CD4-positive, alpha-beta T cell treated with Interferon alpha-2 for 1 hour (primary cell): ENCODE data around the gene IL3.

Experiments
- DNase-seq, 2 donors: peaks; one replicate each; pipeline ENCODE4 v3.0.0-alpha.2; 2020 to 2022

Gene IL3

GRCh38 chr5:132060501-132061161, at the start of gene IL3:
Gene IL3 (plus strand): TSS chr5:132060655. CDS start chr5:132060707, 52 bp downstream.
- no peak for DNase-seq

DNA sequence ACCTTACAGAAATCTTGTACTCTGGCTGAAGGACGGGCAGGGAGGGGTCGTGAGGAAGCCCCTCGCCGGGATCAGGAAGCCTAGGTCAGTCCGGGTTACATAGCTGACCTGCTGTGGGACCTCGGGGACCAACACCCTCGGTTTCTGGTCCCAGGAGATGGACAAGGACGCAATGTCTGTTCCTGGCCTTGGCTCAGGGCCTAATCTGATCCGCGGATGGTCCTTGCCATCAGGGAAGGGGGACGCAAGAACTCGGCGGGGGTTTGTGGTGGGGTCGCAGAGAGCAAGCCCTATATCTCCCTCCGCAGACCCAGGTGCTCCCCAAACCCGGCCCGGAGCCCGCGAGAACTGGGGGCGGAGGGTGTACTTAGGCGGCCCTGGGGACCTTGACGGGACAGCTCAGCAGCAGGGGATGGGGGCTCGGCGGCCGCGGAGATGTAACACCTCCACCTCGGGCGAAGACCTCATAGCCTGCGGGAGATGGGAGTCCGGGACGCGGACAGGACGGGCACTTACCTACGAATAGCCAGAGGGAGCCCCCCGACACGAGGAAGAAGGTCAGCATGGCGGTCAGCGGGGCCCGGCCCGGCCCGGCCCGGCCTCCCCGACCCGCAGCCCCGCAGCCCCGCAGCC, 49.4 kb upstream of the IL3 start:
- DNase-seq: no peak

- peak; percentile 6 to 58 for DNase-seq
Measured at GRCh38 chr5:132011622-132012343, 48.7 kb upstream of the IL3 start, which contains the start of gene ACSL6. Gene ACSL6 (minus strand): TSS chr5:132011658. CDS start chr5:132011553, 105 bp downstream.

GRCh38 chr5:132012371-132013005, 48.0 kb upstream of the IL3 start:
- peak; percentile 1 to 20 for DNase-seq

DNA sequence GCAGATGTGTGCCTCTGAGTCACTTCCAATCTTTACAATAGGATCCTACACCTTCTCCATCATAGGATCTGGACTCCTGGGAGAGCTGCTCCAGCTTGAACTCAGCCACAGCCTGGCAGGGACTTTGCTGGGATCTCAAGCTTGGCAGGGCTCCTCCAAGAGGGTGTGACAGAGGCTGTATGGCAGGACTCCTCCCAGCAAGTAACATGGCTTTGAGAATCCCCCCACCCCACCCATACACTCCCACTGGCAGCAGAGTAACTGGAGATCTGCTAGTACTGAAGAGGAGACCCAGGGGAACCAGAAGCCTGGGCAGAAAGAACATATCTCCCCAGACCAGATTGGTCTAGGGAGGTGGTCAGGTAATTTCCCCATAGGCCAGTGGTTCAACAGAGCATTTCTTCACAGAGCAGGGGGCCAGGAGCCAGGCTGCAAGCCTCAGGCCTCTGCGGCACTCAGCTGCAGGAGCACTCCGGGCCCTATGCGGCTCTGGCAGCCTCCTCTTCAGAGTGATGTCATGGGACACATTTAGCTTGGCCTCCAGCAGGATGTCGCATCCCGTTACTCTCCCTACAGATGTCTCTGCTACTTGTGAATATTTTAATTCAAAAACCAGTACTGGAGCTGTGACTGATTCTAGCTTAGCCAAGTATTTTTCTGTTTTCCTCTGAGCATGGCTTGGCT, 47.3 kb upstream of the IL3 start:
- DNase-seq: no peak

GRCh38 chr5:132013711-132014110, 46.7 kb upstream of the IL3 start:
- no peak for DNase-seq

GRCh38 chr5:132016721-132017250, 43.7 kb upstream of the IL3 start:
- no peak for DNase-seq

- no peak for DNase-seq
Measured at GRCh38 chr5:132017316-132017715, 43.1 kb upstream of the IL3 start.

DNA sequence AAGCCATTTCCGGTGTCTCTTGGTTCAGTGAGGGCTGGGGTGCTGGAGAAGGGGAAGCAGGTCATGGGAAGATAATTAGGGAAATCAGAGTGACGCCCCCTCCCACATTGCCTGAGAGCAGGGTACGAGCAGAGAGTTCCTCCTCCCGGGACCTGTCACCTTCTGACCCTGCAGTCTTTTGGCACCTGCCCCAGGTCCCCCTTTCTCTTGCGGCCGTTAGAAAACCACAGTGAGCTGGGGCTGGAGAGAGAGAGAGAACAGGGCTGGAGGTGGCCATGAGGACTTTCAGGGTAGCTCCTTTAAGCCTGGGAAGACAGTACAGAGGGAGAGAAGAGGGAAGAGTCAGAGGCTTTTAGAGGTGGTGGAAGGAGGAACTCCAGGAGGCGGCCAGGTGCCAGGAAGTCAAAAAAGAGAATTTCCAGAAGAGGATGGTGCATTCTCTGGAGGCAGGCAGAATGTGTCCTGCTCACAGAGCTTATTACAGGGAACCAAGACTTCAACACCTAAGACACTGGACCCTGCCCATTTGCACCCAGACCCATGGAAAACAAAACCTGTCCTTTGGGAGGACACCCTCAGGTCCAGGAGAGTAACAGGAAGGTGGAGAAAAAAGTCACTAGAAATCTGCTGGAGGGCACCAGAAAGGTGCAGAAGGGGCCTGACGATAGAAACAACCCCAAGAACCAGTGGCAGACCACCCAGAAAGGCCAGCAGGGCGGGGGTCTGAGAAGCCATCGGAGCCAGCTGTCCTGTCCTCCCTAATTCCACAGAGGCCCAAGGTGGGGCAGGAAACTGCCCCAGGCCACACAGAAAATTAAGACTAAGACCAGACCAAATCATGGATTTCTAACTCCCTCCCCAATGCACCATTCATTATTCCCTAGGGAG, 42.5 kb upstream of the IL3 start:
- peak in 1 of 2 donors; percentile 16 for DNase-seq

DNA sequence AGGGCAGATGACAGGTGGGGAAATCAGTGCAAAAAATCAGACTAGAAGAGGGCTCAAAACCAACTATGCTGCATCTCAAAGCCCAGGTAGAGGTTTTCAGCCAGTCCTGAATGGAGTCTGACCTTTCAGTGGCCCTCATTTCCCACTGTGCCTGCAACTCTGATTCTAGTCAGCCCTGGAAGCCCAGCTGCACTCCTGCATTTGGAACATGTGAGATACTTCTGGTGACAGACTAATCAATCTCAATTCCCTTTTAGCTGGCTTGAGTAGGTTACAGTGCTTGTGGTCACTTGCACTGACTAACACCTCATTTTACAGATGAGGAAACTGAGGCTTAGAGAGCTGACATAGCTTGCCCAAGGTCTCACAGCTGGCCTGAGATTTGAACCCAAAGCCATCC, 41.1 kb upstream of the IL3 start:
- DNase-seq: no peak

DNA sequence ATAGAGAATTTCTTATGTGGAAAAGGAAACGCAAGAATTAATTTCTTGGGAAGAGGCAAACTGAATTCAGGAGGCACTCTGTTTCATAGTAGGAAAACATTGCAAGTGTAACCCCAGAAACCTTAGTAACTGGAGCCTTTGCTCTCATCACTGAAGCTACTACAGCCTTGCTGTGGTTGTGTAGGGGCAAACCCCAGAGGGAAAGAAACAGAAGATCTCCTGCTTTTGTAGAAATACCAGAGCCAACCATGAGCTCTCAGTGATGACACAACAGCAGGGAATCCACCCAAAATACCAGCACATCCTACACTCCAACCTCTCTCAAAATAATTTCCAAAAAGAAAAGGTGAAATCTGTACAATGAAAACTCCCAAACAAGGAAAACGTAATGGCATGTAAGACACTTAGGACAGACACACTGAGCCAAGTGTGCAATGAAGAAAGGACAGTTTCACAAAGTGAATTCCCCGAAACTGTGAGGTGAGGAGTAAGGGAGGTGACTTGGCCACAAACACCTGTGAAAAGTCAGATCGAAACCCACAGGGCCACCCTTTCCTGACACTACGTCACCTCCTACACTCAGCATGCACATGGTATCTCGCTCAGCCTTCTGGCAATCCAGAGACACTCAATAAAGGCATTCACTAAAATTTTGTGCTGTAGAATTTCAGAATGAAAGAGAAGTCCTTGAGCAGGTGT, 40.4 kb upstream of the IL3 start:
- peak; percentile 74 to 89 for DNase-seq

- DNase-seq: peak in 1 of 2 donors; percentile 11
Measured at GRCh38 chr5:132020568-132021339, 39.7 kb upstream of the IL3 start.

- no peak for DNase-seq
Measured at GRCh38 chr5:132021654-132022053, 38.8 kb upstream of the IL3 start.

GRCh38 chr5:132022737-132023136, 37.7 kb upstream of the IL3 start:
- DNase-seq: no peak

- DNase-seq: no peak
Measured at GRCh38 chr5:132023258-132024116, 37.0 kb upstream of the IL3 start.

DNA sequence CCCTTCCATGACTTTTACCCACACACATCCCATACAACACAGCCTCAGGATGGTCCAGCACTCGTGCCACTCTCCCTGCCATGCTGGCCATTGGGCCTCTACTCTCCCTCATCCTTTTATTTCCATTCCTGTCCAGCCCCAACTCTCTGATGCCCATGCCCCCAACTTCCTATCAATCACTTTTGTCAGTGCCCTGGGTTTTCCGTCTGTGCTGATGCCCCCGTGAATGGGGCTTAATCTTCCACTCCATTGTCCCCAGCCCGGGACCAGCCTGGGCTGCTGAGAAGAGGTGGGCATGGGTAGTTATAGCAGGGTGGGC, 36.4 kb upstream of the IL3 start:
- DNase-seq: no peak

GRCh38 chr5:132024789-132025402, 35.6 kb upstream of the IL3 start:
- DNase-seq: no peak

DNA sequence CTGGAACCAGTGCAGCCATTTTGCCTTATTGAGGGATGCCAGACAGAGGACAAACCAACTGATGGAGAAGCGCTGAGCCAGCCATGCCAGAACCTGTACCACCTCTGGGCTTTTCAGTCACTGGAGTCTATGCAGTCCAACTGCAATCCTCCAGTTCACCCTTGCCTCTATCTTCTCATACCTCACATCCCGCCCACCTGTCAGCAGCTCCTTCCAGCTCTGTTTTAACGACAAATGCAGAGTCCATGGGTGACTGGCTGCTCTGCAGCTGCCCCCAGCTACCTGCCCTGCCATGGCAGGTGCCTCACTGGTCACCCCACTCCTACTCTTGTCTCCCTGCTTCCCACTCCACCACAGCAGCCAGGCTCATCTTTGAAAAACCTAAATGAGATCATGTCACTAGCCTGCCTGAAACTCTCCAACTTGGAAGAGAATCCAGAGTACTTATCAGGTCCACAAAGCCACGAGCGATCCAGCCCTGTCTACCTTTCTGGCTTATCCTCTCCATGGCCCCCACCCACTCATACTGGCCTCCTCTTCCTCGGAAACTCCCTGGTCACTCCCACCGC, 35.0 kb upstream of the IL3 start:
- no peak for DNase-seq
